ENCODE measurements around the gene DHODH.

DNA sequence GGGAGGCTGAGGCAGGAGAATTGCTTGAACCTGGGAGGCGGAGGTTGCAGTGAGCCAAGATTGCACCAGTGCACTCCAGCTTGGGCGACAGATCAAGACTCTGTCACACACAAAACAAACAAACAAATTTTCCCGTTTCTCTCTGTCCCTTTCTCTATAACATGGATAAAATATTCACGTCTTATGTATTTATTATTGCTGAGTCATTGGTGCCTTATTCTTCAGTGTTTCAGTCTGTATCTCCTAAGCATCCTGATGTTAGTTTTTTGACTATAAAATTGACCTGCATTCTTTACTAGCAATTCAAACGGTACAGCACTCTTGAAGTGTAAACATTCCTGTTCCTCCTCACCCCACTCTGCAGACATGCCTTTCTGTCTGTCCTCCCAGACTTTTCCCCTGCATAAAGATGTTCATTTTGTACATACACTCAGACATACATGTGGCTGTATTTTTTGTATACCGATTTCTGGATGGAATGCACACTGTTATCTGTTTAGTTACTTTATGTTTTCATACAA lies 16.4 kb downstream of the DHODH start:
- TF ChIP-seq, protein P1, sequence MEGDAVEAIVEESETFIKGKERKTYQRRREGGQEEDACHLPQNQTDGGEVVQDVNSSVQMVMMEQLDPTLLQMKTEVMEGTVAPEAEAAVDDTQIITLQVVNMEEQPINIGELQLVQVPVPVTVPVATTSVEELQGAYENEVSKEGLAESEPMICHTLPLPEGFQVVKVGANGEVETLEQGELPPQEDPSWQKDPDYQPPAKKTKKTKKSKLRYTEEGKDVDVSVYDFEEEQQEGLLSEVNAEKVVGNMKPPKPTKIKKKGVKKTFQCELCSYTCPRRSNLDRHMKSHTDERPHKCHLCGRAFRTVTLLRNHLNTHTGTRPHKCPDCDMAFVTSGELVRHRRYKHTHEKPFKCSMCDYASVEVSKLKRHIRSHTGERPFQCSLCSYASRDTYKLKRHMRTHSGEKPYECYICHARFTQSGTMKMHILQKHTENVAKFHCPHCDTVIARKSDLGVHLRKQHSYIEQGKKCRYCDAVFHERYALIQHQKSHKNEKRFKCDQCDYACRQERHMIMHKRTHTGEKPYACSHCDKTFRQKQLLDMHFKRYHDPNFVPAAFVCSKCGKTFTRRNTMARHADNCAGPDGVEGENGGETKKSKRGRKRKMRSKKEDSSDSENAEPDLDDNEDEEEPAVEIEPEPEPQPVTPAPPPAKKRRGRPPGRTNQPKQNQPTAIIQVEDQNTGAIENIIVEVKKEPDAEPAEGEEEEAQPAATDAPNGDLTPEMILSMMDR (conservative IDR thresholded peaks at IDR 0.05; ENCODE audit: low read length) = no peak
- TF ChIP-seq EZH2phosphoT487 (IDR thresholded peaks at IDR 0.05; ENCODE audit: borderline replicate concordance) = no peak

All from Loucy (cell line).